Naive thymus-derived CD4-positive, alpha-beta T cell (primary cell): Measurements from ENCODE around the gene TAOK1. TPM values are rescaled to one million over a fixed set of nuclear protein-coding genes. Genes with fewer than 3 reads are reported as not detected.

Experiments used
- ATAC-seq: fragments of 150-1000 bp; cut with Tn5 transposase; 2 replicates; pipeline ENCODE4 v1.10.0; 2021; ENCODE audit warnings: mild to moderate bottlenecking, moderate library complexity
- CTCF ChIA-PET: fragments of 350-600 bp; sonication (Branson Sonifier 250); formaldehyde crosslinking; loops from one replicate; lab custom pipeline; 2021; ENCODE audit warnings: antibody characterized with exemption; lab: Charles Lee
- POLR2A ChIA-PET: fragments of 350-600 bp; sonication (Branson Sonifier 250); formaldehyde crosslinking; loops from one replicate; lab custom pipeline; 2021; ENCODE audit warnings: antibody characterized with exemption, inconsistent platforms; lab: Charles Lee
- DNase-seq, 9 donors: peaks; one replicate each; pipeline versions ENCODE4 v3.0.0 to v3.0.0-alpha.2; 2020 to 2022; ENCODE audit warnings: mixed read lengths in 1 of 9
- H3K27ac ChIP-seq: one replicate; pipeline ENCODE4 v1.7.0; 2013; ENCODE audit warnings: mild to moderate bottlenecking, low read depth, low read length, moderate library complexity
- H3K27me3 ChIP-seq, 2 donors: one replicate each; pipeline ENCODE4 v1.7.0; 2013; ENCODE audit warnings: low read length in 2 of 2, mild to moderate bottlenecking in 2 of 2, moderate library complexity in 2 of 2; ENCODE audit not compliant: control insufficient read depth in 2 of 2, insufficient read depth in 2 of 2
- H3K36me3 ChIP-seq, 3 experiments: 1 replicate in 2 of 3; 2 replicates in 1 of 3; pipeline ENCODE4 v1.7.0; 2013; ENCODE audit warnings: low read length in 3 of 3, mild to moderate bottlenecking in 3 of 3, moderate library complexity in 1 of 3; ENCODE audit not compliant: insufficient read depth in 3 of 3, control insufficient read depth in 2 of 3
- H3K4me1 ChIP-seq, 2 donors: one replicate each; pipeline ENCODE4 v1.7.0; 2013; ENCODE audit warnings: low read length in 2 of 2, mild to moderate bottlenecking in 2 of 2, moderate library complexity in 1 of 2; ENCODE audit not compliant: control insufficient read depth in 2 of 2, insufficient read depth in 2 of 2
- H3K4me3 ChIP-seq: 2 replicates; pipeline ENCODE4 v1.7.0; 2013; ENCODE audit warnings: mild to moderate bottlenecking, low read length
- H3K9me3 ChIP-seq, 3 experiments: 1 replicate in 2 of 3; 2 replicates in 1 of 3; pipeline ENCODE4 v1.7.0; 2013; ENCODE audit warnings: low read length in 3 of 3; ENCODE audit not compliant: control insufficient read depth in 2 of 3
- H3K27ac Mint-ChIP-seq, 9 donors: one replicate each; pipeline ENCODE4 v1.8.0; 2020 to 2022; ENCODE audit warnings: mixed read lengths in 9 of 9, mild to moderate bottlenecking in 8 of 9, moderate library complexity in 5 of 9, inconsistent platforms in 2 of 9
- H3K27me3 Mint-ChIP-seq, 5 donors: one replicate each; pipeline ENCODE4 v1.8.0; 2021 to 2022; ENCODE audit warnings: mixed read lengths in 5 of 5, mild to moderate bottlenecking in 1 of 5
- H3K36me3 Mint-ChIP-seq, 5 donors: one replicate each; pipeline ENCODE4 v1.8.0; 2020 to 2022; ENCODE audit warnings: mixed read lengths in 5 of 5, mild to moderate bottlenecking in 3 of 5, inconsistent platforms in 1 of 5
- H3K4me1 Mint-ChIP-seq, 7 donors: one replicate each; pipeline ENCODE4 v1.8.0; 2020 to 2022; ENCODE audit warnings: mixed read lengths in 7 of 7, mild to moderate bottlenecking in 3 of 7, inconsistent platforms in 1 of 7
- H3K4me3 Mint-ChIP-seq, 10 donors: one replicate each; pipeline ENCODE4 v1.8.0; 2020 to 2022; ENCODE audit warnings: mild to moderate bottlenecking in 10 of 10, mixed read lengths in 10 of 10, moderate library complexity in 6 of 10, inconsistent platforms in 2 of 10
- H3K9me3 Mint-ChIP-seq, 11 donors: one replicate each; pipeline ENCODE4 v1.8.0; 2020 to 2022; ENCODE audit warnings: mixed read lengths in 11 of 11, mild to moderate bottlenecking in 4 of 11, inconsistent platforms in 1 of 11, moderate library complexity in 1 of 11
- intact Hi-C, 2 donors: fragments of 100-400 bp; cut with micrococcal nuclease; formaldehyde crosslinking; loops; one replicate each; pipeline ENCODE4 v1.15.1; 2023
- polyA plus RNA-seq, 2 donors: library from polyadenylated mRNA; unstranded; fragments of 300-500 nt; fragmentation: Illumina TruSeq; gene quantifications; one replicate each; pipeline ENCODE4 v1.2.3, GENCODE V29; 2021
- total RNA-seq, 6 experiments: library from RNA in 5 of 6; stranded (reverse) in 5 of 6; gene quantifications; 1 replicate in 5 of 6; 2 replicates in 1 of 6; pipeline ENCODE4 v1.2.3 and lab custom pipeline; 2021 to 2026

The TAOK1 gene
- total and polyA plus RNA-seq, 7 experiments from 2014 or later: 2.2 to 70.1 (median 63.9) TPM

DNA sequence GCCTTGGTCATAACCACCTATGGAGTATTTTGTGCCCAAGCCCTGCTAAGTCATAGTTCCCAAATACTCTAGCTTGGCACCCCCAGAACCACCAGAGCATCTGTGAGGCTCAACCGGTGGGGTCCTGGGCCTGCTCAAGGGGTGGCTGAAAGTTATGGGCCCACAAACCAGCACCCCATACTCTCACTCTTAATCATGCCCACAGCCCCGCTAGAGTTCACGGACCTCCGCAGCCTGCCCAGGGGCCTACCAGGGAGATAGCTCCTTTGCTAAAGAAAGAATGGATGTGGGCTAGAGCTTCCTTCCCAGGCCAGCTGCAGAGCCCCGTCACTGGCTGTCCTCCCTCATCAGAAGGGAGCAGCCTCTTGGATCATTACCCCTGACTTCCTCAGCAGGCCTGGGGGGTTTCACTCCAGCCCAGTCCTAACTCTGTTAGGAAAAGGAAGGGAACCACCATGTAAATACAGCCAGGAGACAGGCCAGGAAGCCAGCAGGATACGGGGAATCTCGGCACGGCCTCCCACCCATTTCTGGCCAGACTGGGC lies 197.9 kb downstream of the TAOK1 start:
- Mint-ChIP-seq H3K36me3 (peaks cover 0 to 5% (median 0%) of the 10 kb centered on the region in 5 donors), H3K4me3 (peak overlapping the region; percentile 83 to 96 (median 94)), H3K9me3 (no peaks in the 10 kb centered on the region), H3K27me3 (no peaks in the 10 kb centered on the region), H3K4me1 (peaks cover 45 to 80% (median 74%) of the 10 kb centered on the region in 7 donors), H3K27ac (peak overlapping the region; percentile 62 to 98 (median 91))
- Histone ChIP-seq H3K27me3 (no peaks in the 10 kb centered on the region), H3K27ac (peak overlapping the region; percentile 72), H3K9me3 (no peaks in the 10 kb centered on the region), H3K4me3 (peak overlapping the region; percentile 72), H3K4me1 (peaks cover 53 to 68% of the 10 kb centered on the region in 2 donors), H3K36me3 (peaks cover 0 to 3% (median 0%) of the 10 kb centered on the region in 3 experiments)
- intact Hi-C loops: no loop called here
- DNase-seq: no peak
- ChIA-PET CTCF (interaction anchor here (0.6 to 1.9 kb wide), 8 partner anchors 9 to 343 kb away, joined by 3 to 11 read pairs (median 4); partner anchors contain the start of gene SSH2), POLR2A (interaction anchor here (0.9 to 5.9 kb wide), 7 partner anchors 18 to 374 kb away, joined by 3 to 59 read pairs (median 4); partner anchors contain the start of gene CORO6)
- no peak for ATAC-seq

DNA sequence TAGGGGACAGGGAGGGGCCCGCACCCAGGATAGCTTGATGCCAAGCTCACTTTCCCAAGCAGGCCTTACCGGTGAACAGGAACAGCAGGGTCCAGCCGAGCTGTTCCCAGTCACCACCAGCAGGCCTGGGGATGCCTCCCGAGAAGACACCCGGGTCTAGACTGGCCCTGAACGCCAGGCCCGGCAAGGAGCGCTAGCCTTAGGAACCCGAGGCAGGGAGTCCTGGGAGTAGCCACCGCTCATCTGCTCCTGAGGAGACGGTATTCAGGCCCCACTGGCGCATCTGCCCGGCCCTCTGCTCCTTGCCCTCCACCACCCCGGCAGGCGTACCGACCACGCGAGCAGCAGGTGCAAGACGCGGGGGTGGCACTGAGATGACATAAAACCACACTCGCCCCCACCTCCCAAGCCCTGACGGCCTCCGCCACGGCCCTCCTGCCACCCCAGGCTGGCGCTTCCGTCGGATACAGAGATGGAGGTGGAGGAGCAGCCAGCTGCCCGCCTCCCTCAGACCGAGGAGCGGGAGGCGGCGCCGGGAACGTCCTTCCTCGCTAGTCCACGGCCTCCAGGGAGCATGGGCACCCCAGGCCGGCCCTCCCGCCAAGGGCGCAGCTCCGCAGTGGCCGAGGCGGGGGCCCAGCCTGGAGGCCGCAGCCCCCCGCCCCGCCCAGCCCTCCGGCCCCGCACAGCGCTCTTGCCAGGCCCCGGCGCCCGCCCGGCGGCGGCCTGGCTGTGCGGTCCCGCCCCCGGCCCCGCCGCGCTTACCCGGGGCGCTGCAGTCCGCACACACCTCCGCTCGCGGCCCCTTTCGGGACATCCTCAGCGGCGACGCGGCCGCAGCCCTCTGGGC lies 198.6 kb downstream of the TAOK1 start:
- peaks cover 44 to 78% (median 74%) of the 10 kb centered on the region in 7 donors for H3K4me1 Mint-ChIP-seq
- DNase-seq: peak in 5 of 9 donors; percentile 23 to 67 (median 31)
- H3K36me3 ChIP-seq: no peaks in the 10 kb centered on the region
- intact Hi-C loops: loop anchor here (1.0 kb wide), 6 partner anchors 8 to 342 kb away; partner anchors contain the start of genes TP53I13 (in 2 of the 2) and SSH2 (in 1 of the 2)
- peak overlapping the region; percentile 83 to 96 (median 94) for H3K4me3 Mint-ChIP-seq
- no peaks in the 10 kb centered on the region for H3K27me3 Mint-ChIP-seq
- peak; percentile 13 for ATAC-seq
- no peaks in the 10 kb centered on the region for H3K9me3 Mint-ChIP-seq
- CTCF ChIA-PET: interaction anchor here (0.6 to 1.9 kb wide), 8 partner anchors 9 to 342 kb away, joined by 3 to 11 read pairs (median 4); partner anchors contain the start of gene SSH2
- H3K9me3 ChIP-seq: no peaks in the 10 kb centered on the region
- H3K27ac ChIP-seq: peak overlapping the region; percentile 72
- no peaks in the 10 kb centered on the region for H3K27me3 ChIP-seq
- H3K27ac Mint-ChIP-seq: peak overlapping the region in 8 of 9 donors; percentile 49 to 98 (median 90)
- H3K4me3 ChIP-seq: peak overlapping the region; percentile 72
- peaks cover 54 to 70% of the 10 kb centered on the region in 2 donors for H3K4me1 ChIP-seq
- peaks cover 0 to 1% (median 0%) of the 10 kb centered on the region in 5 donors for H3K36me3 Mint-ChIP-seq
- POLR2A ChIA-PET: interaction anchor here (1.0 to 5.9 kb wide), 6 partner anchors 26 to 374 kb away, joined by 3 to 59 read pairs (median 4); partner anchors contain the start of gene CORO6

DNA sequence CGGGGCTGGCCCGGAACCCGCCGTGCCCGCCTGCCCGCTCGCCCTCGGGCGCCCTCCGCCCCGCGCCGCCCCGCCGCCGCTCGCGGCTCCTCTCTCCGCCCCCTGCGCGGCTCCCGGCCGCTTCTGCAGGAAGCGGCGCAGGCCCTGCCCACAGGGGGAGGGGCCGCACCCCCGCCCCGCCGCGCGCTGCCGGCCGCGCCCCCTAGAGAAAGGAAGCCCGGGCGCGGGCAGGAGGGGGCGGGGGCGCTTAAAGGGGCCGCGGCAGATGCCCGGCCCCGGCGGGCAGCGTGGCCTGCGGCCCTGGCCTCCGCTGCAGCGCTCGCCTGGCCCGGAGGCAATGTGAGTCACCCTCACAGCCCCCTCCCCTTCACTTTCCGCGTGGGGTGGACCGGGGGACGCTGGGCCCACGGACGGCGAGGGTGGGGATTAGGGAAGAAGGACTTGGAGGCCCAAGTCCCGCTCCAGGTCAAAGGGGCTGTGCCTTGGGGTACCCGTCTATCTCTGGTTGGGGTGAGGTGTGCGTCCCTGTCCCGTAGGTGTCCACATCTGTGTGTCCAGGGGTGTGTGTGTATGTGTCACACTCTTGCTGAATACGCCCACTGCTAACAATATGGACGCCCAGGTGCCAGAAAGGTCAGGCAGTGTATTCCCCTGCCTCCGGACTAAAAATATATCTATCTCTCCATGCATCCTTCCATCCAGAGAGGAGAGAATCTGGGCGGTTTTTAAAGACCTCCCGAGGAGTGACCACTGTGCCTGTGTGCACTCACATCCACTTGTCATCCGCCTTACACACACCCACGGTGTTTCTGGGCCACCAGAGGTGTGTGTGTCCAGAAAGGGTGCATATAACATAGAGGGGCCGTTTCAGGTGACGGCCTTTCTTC lies 199.6 kb downstream of the TAOK1 start, which contains the start of gene GIT1:
Gene GIT1, minus strand, starts transcription at position 125 of the 887 bp plus-strand sequence. CDS start 270 bp downstream, outside the sequence.
- peak; percentile 77 to 88 (median 84) for DNase-seq
- intact Hi-C loops: loop anchor here (1.0 to 5.0 kb wide), 8 partner anchors 9 to 341 kb away; partner anchors contain the start of genes TP53I13 (in 2 of the 2) and SSH2 (in 1 of the 2)
- H3K9me3 ChIP-seq: no peaks in the 10 kb centered on the region
- peaks cover 58 to 65% of the 10 kb centered on the region in 2 donors for H3K4me1 ChIP-seq
- ChIA-PET CTCF (interaction anchor here (4.5 kb wide), 1 partner anchor 26 kb away, joined by 56 read pairs; no protein-coding TSS in a partner anchor), POLR2A (interaction anchor here (1.2 to 5.9 kb wide), 4 partner anchors 23 to 30 kb away, joined by 5 to 59 read pairs (median 36); partner anchors contain the start of gene ABHD15)
- no peaks in the 10 kb centered on the region for H3K9me3 Mint-ChIP-seq
- H3K27me3 ChIP-seq: no peaks in the 10 kb centered on the region
- H3K4me1 Mint-ChIP-seq: peaks cover 35 to 73% (median 66%) of the 10 kb centered on the region in 7 donors
- H3K36me3 ChIP-seq: no peaks in the 10 kb centered on the region
- peak within 1 kb of the TSS; percentile 78 to 94 (median 89) for H3K27ac Mint-ChIP-seq
- H3K4me3 Mint-ChIP-seq: peak within 1 kb of the TSS; percentile 88 to 96 (median 94)
- H3K27me3 Mint-ChIP-seq: no peaks in the 10 kb centered on the region
- H3K36me3 Mint-ChIP-seq: no peaks in the 10 kb centered on the region
- peak; percentile 93 for ATAC-seq
- H3K27ac ChIP-seq: peak within 1 kb of the TSS; percentile 75
- H3K4me3 ChIP-seq: peak within 1 kb of the TSS; percentile 72

DNA sequence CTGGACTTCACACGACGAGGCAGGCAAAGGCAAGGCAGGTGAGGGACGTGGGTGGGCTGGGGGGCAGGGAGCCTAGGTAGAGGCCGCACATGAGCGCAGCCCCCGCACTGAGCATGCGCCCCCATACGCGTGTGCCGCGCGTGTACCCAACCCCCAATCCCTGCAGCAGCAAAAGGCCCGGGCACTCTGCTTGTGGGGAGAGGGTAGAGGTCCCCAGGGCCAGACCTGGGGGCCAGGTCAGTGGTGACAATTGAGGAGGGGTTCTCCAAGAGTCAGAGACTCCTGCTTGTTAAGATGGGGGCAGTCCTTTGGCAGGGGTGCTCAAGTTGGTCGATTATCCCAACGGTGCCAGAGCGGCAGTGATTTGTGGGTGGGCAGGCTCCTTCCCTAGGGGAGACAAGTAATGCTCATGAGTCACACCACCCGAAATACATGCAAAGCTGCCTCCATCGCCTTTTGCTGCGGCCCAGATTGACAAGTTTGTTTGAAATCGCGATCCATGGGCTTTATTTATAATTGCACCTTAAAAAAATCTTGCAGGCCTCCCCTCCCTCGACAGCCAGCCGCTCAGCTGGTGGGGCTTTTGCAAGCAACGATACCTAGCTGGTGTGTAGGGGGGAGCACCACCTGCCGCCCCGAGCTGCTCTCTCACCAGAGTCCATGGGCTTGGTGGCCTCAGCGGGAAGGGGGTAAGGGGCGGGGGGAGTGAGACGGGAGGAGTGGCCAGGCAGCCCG lies 200.4 kb downstream of the TAOK1 start:
- no peaks in the 10 kb centered on the region for H3K9me3 Mint-ChIP-seq
- Histone ChIP-seq H3K9me3 (no peaks in the 10 kb centered on the region), H3K36me3 (no peaks in the 10 kb centered on the region), H3K27me3 (no peaks in the 10 kb centered on the region), H3K4me3 (peak overlapping the region; percentile 67), H3K27ac (peak overlapping the region; percentile 75), H3K4me1 (peaks cover 51 to 57% of the 10 kb centered on the region in 2 donors)
- CTCF ChIA-PET: interaction anchor here (0.5 to 4.5 kb wide), 6 partner anchors 10 to 340 kb away, joined by 3 to 56 read pairs (median 10); partner anchors contain the start of gene SSH2
- DNase-seq (peak in 2 of 9 donors; percentile 13 to 59), ATAC-seq (no peak)
- H3K27me3 Mint-ChIP-seq: no peaks in the 10 kb centered on the region
- H3K36me3 Mint-ChIP-seq: no peaks in the 10 kb centered on the region
- peaks cover 28 to 65% (median 58%) of the 10 kb centered on the region in 7 donors for H3K4me1 Mint-ChIP-seq
- POLR2A ChIA-PET: interaction anchor here (0.6 to 5.0 kb wide), 8 partner anchors 9 to 415 kb away, joined by 3 to 59 read pairs (median 5); partner anchors contain the start of gene ABHD15
- peak overlapping the region in 8 of 9 donors; percentile 70 to 92 (median 86) for H3K27ac Mint-ChIP-seq
- intact Hi-C loops: loop anchor here (1.0 to 5.0 kb wide), 3 partner anchors 10 to 298 kb away; no protein-coding TSS in a partner anchor
- peak overlapping the region; percentile 86 to 95 (median 91) for H3K4me3 Mint-ChIP-seq

DNA sequence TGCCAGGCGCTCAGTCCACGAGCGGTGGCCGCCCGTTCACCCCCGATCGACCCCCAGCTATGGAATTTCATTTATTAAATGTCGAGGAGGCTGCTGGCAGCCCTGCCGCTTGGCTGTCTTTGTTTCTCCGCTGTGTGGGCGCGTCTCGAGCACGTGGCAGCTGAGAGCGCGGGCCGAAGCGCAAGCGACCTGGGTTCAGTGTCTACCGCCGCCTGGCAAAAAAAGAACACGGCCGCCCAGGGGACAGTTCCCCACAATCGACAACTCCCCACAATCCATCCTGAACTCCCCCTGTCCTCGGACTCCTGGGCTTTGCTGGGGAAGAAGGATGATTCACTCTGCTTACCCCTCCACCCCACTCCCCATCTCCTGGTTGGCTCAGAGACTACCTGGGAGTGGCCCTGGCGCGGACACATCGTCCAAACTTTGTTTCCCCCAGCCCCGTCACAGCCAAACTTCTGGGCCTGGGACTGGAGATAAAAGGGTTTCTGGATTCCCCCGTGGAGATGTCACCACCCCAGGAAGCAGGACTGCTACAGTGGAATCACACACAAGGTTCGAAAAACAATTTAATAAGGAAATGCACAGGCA lies 201.1 kb downstream of the TAOK1 start:
- intact Hi-C loops: loop anchor here (1.0 to 5.0 kb wide), 3 partner anchors 11 to 298 kb away; no protein-coding TSS in a partner anchor

More for the DNA sequence above, 201.1 kb downstream of the TAOK1 start:
- CTCF ChIA-PET: interaction anchor here (0.5 to 4.5 kb wide), 9 partner anchors 8 to 339 kb away, joined by 3 to 56 read pairs (median 6); partner anchors contain the start of gene SSH2
- no peaks in the 10 kb centered on the region for H3K36me3 ChIP-seq
- Mint-ChIP-seq H3K4me3 (peak overlapping the region; percentile 70 to 95 (median 88)), H3K27me3 (no peaks in the 10 kb centered on the region), H3K9me3 (no peaks in the 10 kb centered on the region), H3K27ac (peak overlapping the region in 7 of 9 donors; percentile 41 to 86 (median 65)), H3K4me1 (peaks cover 24 to 58% (median 52%) of the 10 kb centered on the region in 7 donors), H3K36me3 (no peaks in the 10 kb centered on the region)
- no peak overlapping the region for H3K4me3 ChIP-seq
- peak in 3 of 9 donors; percentile 24 to 35 (median 33) for DNase-seq
- POLR2A ChIA-PET: interaction anchor here (0.6 to 5.0 kb wide), 8 partner anchors 10 to 415 kb away, joined by 3 to 59 read pairs (median 5); partner anchors contain the start of gene ABHD15
- peaks cover 50% of the 10 kb centered on the region in 2 donors for H3K4me1 ChIP-seq
- H3K27me3 ChIP-seq: no peaks in the 10 kb centered on the region
- ATAC-seq: no peak
- peak overlapping the region; percentile 6 for H3K27ac ChIP-seq
- no peaks in the 10 kb centered on the region for H3K9me3 ChIP-seq
